SU-DHL-6 (cell line): ENCODE results near the gene PLXNB2.
A peak's percentile ranks its signal among the peaks of the same experiment; 100 is the strongest.

Experiments used
- H2AFZ ChIP-seq: fragments of 200-600 bp; sonication (generic); 2 replicates; pipeline ENCODE4 v1.6.1; 2014; ENCODE audit warnings: low read depth, mild to moderate bottlenecking, moderate library complexity, mixed read lengths, antibody characterized with exemption, low read length; ENCODE audit not compliant: severe bottlenecking
- H3F3A ChIP-seq: fragments of 200-600 bp; shearing (Covaris generic); 2 replicates; pipeline ENCODE4 v1.6.0; 2016; ENCODE audit warnings: antibody characterized with exemption, mild to moderate bottlenecking; ENCODE audit not compliant: insufficient read depth
- H3K27ac ChIP-seq: fragments of 200-600 bp; sonication (generic); 2 replicates; pipeline ENCODE4 v1.5.1; 2016; ENCODE audit warnings: low read depth, mild to moderate bottlenecking, low read length, moderate library complexity, mixed read lengths
- H3K27me3 ChIP-seq: fragments of 200-600 bp; sonication (generic), shearing (Covaris generic); 2 replicates; pipeline ENCODE4 v1.6.0; 2014; ENCODE audit warnings: mild to moderate bottlenecking, low read length
- H3K36me3 ChIP-seq: fragments of 200-600 bp; sonication (generic); 2 replicates; pipeline ENCODE4 v1.6.1; 2014; ENCODE audit warnings: mild to moderate bottlenecking, low read length, mixed read lengths
- H3K4me2 ChIP-seq: fragments of 300-600, 200-600 bp; shearing (Covaris generic), sonication (generic); 2 replicates; pipeline ENCODE4 v1.6.0; 2014; ENCODE audit warnings: low read length, low read depth, mild to moderate bottlenecking; ENCODE audit not compliant: poor library complexity, severe bottlenecking
- H3K4me3 ChIP-seq: fragments of 200-600 bp; sonication (generic); 2 replicates; pipeline ENCODE4 v1.5.1; 2014; ENCODE audit warnings: antibody characterized with exemption, low read length, mild to moderate bottlenecking, mixed read lengths; ENCODE audit not compliant: insufficient read depth, poor library complexity, severe bottlenecking
- H3K79me2 ChIP-seq: fragments of 200-600 bp; sonication (generic); 2 replicates; pipeline ENCODE4 v1.6.1; 2014; ENCODE audit warnings: mild to moderate bottlenecking, low read length, moderate library complexity; ENCODE audit not compliant: insufficient read depth
- H3K9ac ChIP-seq: fragments of 200-600 bp; sonication (generic); 2 replicates; pipeline ENCODE4 v1.7.0; 2014; ENCODE audit warnings: mild to moderate bottlenecking, low read length
- H3K9me2 ChIP-seq: fragments of 200-600 bp; sonication (generic); replicated peaks from 2 replicates; pipeline ENCODE4 v1.6.1; 2014; ENCODE audit warnings: low read length; ENCODE audit not compliant: insufficient read depth
- H3K9me3 ChIP-seq: fragments of 200-600 bp; sonication (generic); 2 replicates; pipeline ENCODE4 v1.6.1; 2014; ENCODE audit warnings: low read length, mixed read lengths; ENCODE audit not compliant: insufficient read depth
- H4K20me1 ChIP-seq: fragments of 200-600 bp; sonication (generic); 2 replicates; pipeline ENCODE4 v1.6.1; 2014; ENCODE audit warnings: low read depth, mild to moderate bottlenecking, antibody characterized with exemption, low read length, moderate library complexity, mixed read lengths
- CTCF ChIP-seq: fragments of 200-600 bp; sonication (generic); IDR thresholded peaks from one replicate; pipeline ENCODE4 v1.5.1; 2017; ENCODE audit warnings: antibody characterized with exemption, mild to moderate bottlenecking, low read length, moderate library complexity; ENCODE audit not compliant: insufficient read depth, poor library complexity, severe bottlenecking
- EZH2phosphoT487 ChIP-seq: fragments of 200-600 bp; sonication (generic), shearing (Covaris generic); conservative IDR thresholded peaks from 2 replicates; pipeline ENCODE4 v1.6.1; 2018; ENCODE audit warnings: mild to moderate bottlenecking, antibody characterized with exemption, low read length, moderate library complexity, mixed read lengths

The PLXNB2 gene

GRCh38 chr22:50341977-50342650, 34.7 kb upstream of the PLXNB2 start:
- H4K20me1 ChIP-seq = no peaks in the 10 kb centered on the region; the same call in 1 of the 2 replicates
- no peaks in the 10 kb centered on the region for H3K27me3 ChIP-seq
- H3K4me2 ChIP-seq = peak overlapping the region; percentile 77
- peak overlapping the region; percentile 96 for H3K9ac ChIP-seq
- H2AFZ ChIP-seq = peak overlapping the region; percentile 22
- no peaks in the 10 kb centered on the region for H3K36me3 ChIP-seq
- H3K79me2 ChIP-seq = peaks cover 27% of the 10 kb centered on the region
- TF ChIP-seq CTCF (peak; percentile 90), EZH2phosphoT487 (no peak)
- H3K9me2 ChIP-seq = no peaks in the 10 kb centered on the region
- peak overlapping the region; percentile 74 for H3K27ac ChIP-seq
- H3F3A ChIP-seq = peaks cover 44% of the 10 kb centered on the region
- H3K4me3 ChIP-seq = peak overlapping the region; percentile 97
- H3K9me3 ChIP-seq = no peaks in the 10 kb centered on the region

- Histone ChIP-seq H3F3A (peaks cover 57% of the 10 kb centered on the region), H3K36me3 (no peaks in the 10 kb centered on the region), H2AFZ (no peak overlapping the region), H3K4me2 (no peak overlapping the region), H3K4me3 (no peak overlapping the region), H3K9me2 (no peaks in the 10 kb centered on the region), H3K9ac (no peak overlapping the region), H3K27me3 (no peaks in the 10 kb centered on the region), H4K20me1 (no peaks in the 10 kb centered on the region), H3K79me2 (peaks cover 24% of the 10 kb centered on the region), H3K9me3 (no peaks in the 10 kb centered on the region), H3K27ac (peak overlapping the region; percentile 74; the same call in 1 of the 2 replicates)
- TF ChIP-seq CTCF (no peak), EZH2phosphoT487 (no peak)
Measured at GRCh38 chr22:50339945-50340879, 32.8 kb upstream of the PLXNB2 start.

- Histone ChIP-seq H3K36me3 (no peaks in the 10 kb centered on the region), H2AFZ (no peak overlapping the region), H3K9ac (no peak overlapping the region), H3K4me3 (no peak overlapping the region), H3K79me2 (peaks cover 24% of the 10 kb centered on the region), H3K9me2 (no peaks in the 10 kb centered on the region), H3K27me3 (no peaks in the 10 kb centered on the region), H3K27ac (peak overlapping the region; percentile 23; the same call in 1 of the 2 replicates), H3F3A (peaks cover 68% of the 10 kb centered on the region), H4K20me1 (no peaks in the 10 kb centered on the region), H3K4me2 (no peak overlapping the region), H3K9me3 (no peaks in the 10 kb centered on the region)
- TF ChIP-seq EZH2phosphoT487 (no peak), CTCF (no peak)
Measured at GRCh38 chr22:50338860-50339462, 31.5 kb upstream of the PLXNB2 start.
